Liver (tissue), 3 donors: ENCODE results near the gene KDELR3.

Experiments used
- ATF3 ChIP-seq: IDR thresholded peaks from 2 replicates; pipeline ENCODE4 v1.6.1; 2016; ENCODE audit warnings: antibody characterized with exemption
- EGR1 ChIP-seq, 2 donors: IDR thresholded peaks; 2 replicates each; pipeline ENCODE4 v1.6.1; 2016 to 2018; ENCODE audit warnings: antibody characterized with exemption in 2 of 2, low read depth in 2 of 2
- HNF4A ChIP-seq, 2 donors: conservative IDR thresholded peaks; 2 replicates each; pipeline ENCODE4 v1.6.1; 2016; ENCODE audit warnings: antibody characterized with exemption in 2 of 2, mild to moderate bottlenecking in 2 of 2
- JUND ChIP-seq, 2 donors: IDR thresholded peaks; 2 replicates each; pipeline ENCODE4 v1.6.1; 2016; ENCODE audit warnings: antibody characterized with exemption in 2 of 2
- NR2F2 ChIP-seq: IDR thresholded peaks from 2 replicates; pipeline ENCODE4 v1.6.1; 2016; ENCODE audit warnings: antibody characterized with exemption
- RAD21 ChIP-seq, 2 donors: IDR thresholded peaks; 2 replicates each; pipeline ENCODE4 v1.6.1; 2016; ENCODE audit warnings: antibody characterized with exemption in 2 of 2, mild to moderate bottlenecking in 2 of 2
- REST ChIP-seq: IDR thresholded peaks from 2 replicates; pipeline ENCODE4 v1.6.1; 2016; ENCODE audit warnings: antibody characterized with exemption, mild to moderate bottlenecking
- TF ChIP-seq, protein P1 (sequence below): fragments of 150-350 bp; IDR thresholded peaks from 2 replicates; pipeline ENCODE4 v1.5.1; 2017; ENCODE audit warnings: improper control_type of control experiment, low read depth, low read length; ENCODE audit not compliant: missing input control
- TF ChIP-seq, protein P2 (sequence below): IDR thresholded peaks from 2 replicates; pipeline ENCODE4 v1.6.1; 2016; ENCODE audit warnings: antibody characterized with exemption
- donor health status: healthy.
- donor health status: healthy.

- TF ChIP-seq, protein P1, sequence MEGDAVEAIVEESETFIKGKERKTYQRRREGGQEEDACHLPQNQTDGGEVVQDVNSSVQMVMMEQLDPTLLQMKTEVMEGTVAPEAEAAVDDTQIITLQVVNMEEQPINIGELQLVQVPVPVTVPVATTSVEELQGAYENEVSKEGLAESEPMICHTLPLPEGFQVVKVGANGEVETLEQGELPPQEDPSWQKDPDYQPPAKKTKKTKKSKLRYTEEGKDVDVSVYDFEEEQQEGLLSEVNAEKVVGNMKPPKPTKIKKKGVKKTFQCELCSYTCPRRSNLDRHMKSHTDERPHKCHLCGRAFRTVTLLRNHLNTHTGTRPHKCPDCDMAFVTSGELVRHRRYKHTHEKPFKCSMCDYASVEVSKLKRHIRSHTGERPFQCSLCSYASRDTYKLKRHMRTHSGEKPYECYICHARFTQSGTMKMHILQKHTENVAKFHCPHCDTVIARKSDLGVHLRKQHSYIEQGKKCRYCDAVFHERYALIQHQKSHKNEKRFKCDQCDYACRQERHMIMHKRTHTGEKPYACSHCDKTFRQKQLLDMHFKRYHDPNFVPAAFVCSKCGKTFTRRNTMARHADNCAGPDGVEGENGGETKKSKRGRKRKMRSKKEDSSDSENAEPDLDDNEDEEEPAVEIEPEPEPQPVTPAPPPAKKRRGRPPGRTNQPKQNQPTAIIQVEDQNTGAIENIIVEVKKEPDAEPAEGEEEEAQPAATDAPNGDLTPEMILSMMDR = no peak
- TF ChIP-seq HNF4A (conservative IDR thresholded peaks at IDR 0.05) = no peak
- no peak for TF ChIP-seq ATF3
- TF ChIP-seq, protein P2, sequence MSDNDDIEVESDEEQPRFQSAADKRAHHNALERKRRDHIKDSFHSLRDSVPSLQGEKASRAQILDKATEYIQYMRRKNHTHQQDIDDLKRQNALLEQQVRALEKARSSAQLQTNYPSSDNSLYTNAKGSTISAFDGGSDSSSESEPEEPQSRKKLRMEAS = no peak
- TF ChIP-seq RAD21 (IDR thresholded peaks at IDR 0.05) = no peak
- TF ChIP-seq REST = no peak
- no peak for TF ChIP-seq NR2F2
- TF ChIP-seq JUND (IDR thresholded peaks at IDR 0.05) = no peak
- no peak for TF ChIP-seq EGR1 (IDR thresholded peaks at IDR 0.05; ENCODE audit: low read depth in 2 of 2)
These were observed 36.5 kb upstream of the KDELR3 start for GRCh38 chr22:38431266-38432010.
